HepG2 (cell line): ENCODE results near the gene MAB21L4. TPM values are rescaled to one million over a fixed set of nuclear protein-coding genes. Genes with fewer than 3 reads are reported as not detected.

Source experiments
- CC2D1A ChIP-seq: sonication (generic); formaldehyde crosslinking; IDR thresholded peaks from 2 replicates; pipeline ENCODE4 v1.8.1; 2023; ENCODE audit warnings: mild to moderate bottlenecking, missing genetic modification reagents
- EED ChIP-seq: sonication (generic); formaldehyde crosslinking; IDR thresholded peaks from 2 replicates; pipeline ENCODE4 v1.5.0; 2020; ENCODE audit warnings: mild to moderate bottlenecking, missing genetic modification reagents
- KAT8 ChIP-seq: IDR thresholded peaks from 2 replicates; pipeline ENCODE4 v1.6.1; 2016; ENCODE audit warnings: missing genetic modification reagents, missing compliant biosample characterization
- KLF11 ChIP-seq: IDR thresholded peaks from 2 replicates; pipeline ENCODE4 v1.6.1; 2016; ENCODE audit warnings: missing compliant biosample characterization
- LCORL ChIP-seq, 2 experiments: fragments of 450-650 bp in 1 of 2; sonication (generic) in 1 of 2; formaldehyde crosslinking in 1 of 2; IDR thresholded peaks; 2 replicates each; pipeline versions ENCODE4 v1.5.0 to v1.6.1; 2017 to 2020; ENCODE audit warnings: antibody characterized with exemption in 1 of 2, missing genetic modification reagents in 1 of 2
- MAZ ChIP-seq, 2 experiments: sonication (generic) in 1 of 2; formaldehyde crosslinking in 1 of 2; IDR thresholded peaks; 2 replicates each; pipeline versions ENCODE4 v1.5.0 to v1.6.1; 2012 to 2020; ENCODE audit warnings: low read depth in 2 of 2, mild to moderate bottlenecking in 2 of 2, borderline replicate concordance in 1 of 2, improper control_type of control experiment in 1 of 2, low read length in 1 of 2, missing genetic modification reagents in 1 of 2, moderate library complexity in 1 of 2
- NFE2L2 ChIP-seq: fragments of 150-350 bp; IDR thresholded peaks from 2 replicates; pipeline ENCODE4 v1.6.1; 2014; ENCODE audit warnings: low read length
- POLR2AphosphoS5 ChIP-seq: IDR thresholded peaks from 2 replicates; pipeline ENCODE4 v1.6.1; 2012; ENCODE audit warnings: low read depth, low read length
- RORA ChIP-seq: sonication (generic); formaldehyde crosslinking; IDR thresholded peaks from 2 replicates; pipeline ENCODE4 v1.5.0; 2020; ENCODE audit warnings: mild to moderate bottlenecking, missing genetic modification reagents, moderate library complexity
- SP4 ChIP-seq: sonication (generic); formaldehyde crosslinking; IDR thresholded peaks from 2 replicates; pipeline ENCODE4 v1.8.1; 2023; ENCODE audit warnings: mild to moderate bottlenecking, missing genetic modification reagents
- STAG1 ChIP-seq: sonication (generic); formaldehyde crosslinking; IDR thresholded peaks from 2 replicates; pipeline ENCODE4 v1.4.0; 2020; ENCODE audit warnings: missing genetic modification reagents
- ZNF331 ChIP-seq: sonication (generic); formaldehyde crosslinking; IDR thresholded peaks from 2 replicates; pipeline ENCODE4 v1.4.0; 2020; ENCODE audit warnings: missing genetic modification reagents
- ZNF7 ChIP-seq: IDR thresholded peaks from 2 replicates; pipeline ENCODE4 v1.6.1; 2016; ENCODE audit warnings: missing biosample characterization, missing genetic modification reagents
- ZNF724P ChIP-seq: sonication (generic); formaldehyde crosslinking; IDR thresholded peaks from 2 replicates; pipeline ENCODE4 v1.8.0; 2022; ENCODE audit warnings: missing genetic modification reagents, borderline replicate concordance
- ZSCAN30 ChIP-seq: sonication (generic); formaldehyde crosslinking; IDR thresholded peaks from 2 replicates; pipeline ENCODE4 v1.5.0; 2020; ENCODE audit warnings: mild to moderate bottlenecking, missing genetic modification reagents
- polyA plus RNA-seq, 8 experiments: library from polyadenylated mRNA; depleted of rRNA in 3 of 8; stranded (reverse) in 7 of 8; unstranded in 1 of 8; fragments of >200 nt; fragmentation: Illumina TruSeq in 4 of 8; extraction: Trizol in 4 of 8; gene quantifications; 2 replicates each; pipeline versions ENCODE4 v1.2.1 to v1.2.3, GENCODE V29; 2011 to 2016; ENCODE audit warnings: low read depth in 4 of 8, missing spikeins in 1 of 8, mixed read lengths in 1 of 8; ENCODE audit not compliant: insufficient read depth in 1 of 8
- total RNA-seq, 5 experiments: library from RNA; depleted of rRNA; stranded (reverse); fragments of >200 nt; fragmentation: Illumina TruSeq; extraction: Trizol; gene quantifications; 2 replicates each; pipeline ENCODE4 v1.2.3, GENCODE V29; 2016; ENCODE audit warnings: low read depth in 1 of 5
- TF ChIP-seq, protein P1 (sequence below): sonication (generic); formaldehyde crosslinking; IDR thresholded peaks from 2 replicates; pipeline ENCODE4 v1.4.0; 2020; ENCODE audit warnings: low read depth, mild to moderate bottlenecking, missing genetic modification reagents
- TF ChIP-seq, protein P2 (sequence below): sonication (generic); formaldehyde crosslinking; conservative IDR thresholded peaks from 2 replicates; pipeline ENCODE4 v1.4.0; 2020; ENCODE audit warnings: missing genetic modification reagents
- TF ChIP-seq, protein P3 (sequence below): sonication (generic); formaldehyde crosslinking; IDR thresholded peaks from 2 replicates; pipeline ENCODE4 v1.5.1; 2020; ENCODE audit warnings: mild to moderate bottlenecking, moderate library complexity, missing genetic modification reagents
- TF ChIP-seq, protein P4 (sequence below): sonication (generic); formaldehyde crosslinking; IDR thresholded peaks from 2 replicates; pipeline ENCODE4 v1.8.1; 2023; ENCODE audit warnings: missing genetic modification reagents, inconsistent platforms, borderline replicate concordance
- TF ChIP-seq, protein P5 (sequence below): sonication (generic); formaldehyde crosslinking; IDR thresholded peaks from 2 replicates; pipeline ENCODE4 v1.8.0; 2023; ENCODE audit warnings: mild to moderate bottlenecking, missing genetic modification reagents

The MAB21L4 gene
- total and polyA plus RNA-seq, 2 of the 13 experiments (the other 11 are each of a cell fraction or from before 2014, with no cell fraction given) = 3.0 to 14.0 TPM

GRCh38 chr2:240876475-240877251 lies 19.3 kb downstream of the MAB21L4 start (continued):
- TF ChIP-seq POLR2AphosphoS5 (peak; percentile 86), ZNF7 (peak; percentile 17; the same call in 1 of the 2 replicates), LCORL (IDR thresholded peaks at IDR 0.05) (no peak), LCORL (CRISPR knock-in tag; IDR thresholded peaks at IDR 0.05) (peak; percentile 97), RORA (CRISPR knock-in tag) (no peak), ZNF331 (CRISPR knock-in tag) (peak; percentile 91), SP4 (CRISPR knock-in tag) (peak; percentile 52; the same call in 1 of the 2 replicates), KAT8 (peak; percentile 93), KLF11 (CRISPR knock-in tag) (peak; percentile 66; the same call in 1 of the 2 replicates), ZNF724P (peak; percentile 76), CC2D1A (CRISPR knock-in tag) (0 out of 2 replicates have a peak, but pooled peaks have one; percentile 51), ZSCAN30 (no peak), EED (CRISPR knock-in tag) (no peak), NFE2L2 (0 out of 2 replicates have a peak, but pooled peaks have one; percentile 1), STAG1 (CRISPR knock-in tag) (peak; percentile 25; the same call in 1 of the 2 replicates), MAZ (IDR thresholded peaks at IDR 0.05; ENCODE audit: borderline replicate concordance, low read depth, low read length) (peak; percentile 20; the same call in 1 of the 2 replicates), MAZ (CRISPR knock-in tag; IDR thresholded peaks at IDR 0.05; ENCODE audit: low read depth) (no peak)
- TF ChIP-seq, protein P1, sequence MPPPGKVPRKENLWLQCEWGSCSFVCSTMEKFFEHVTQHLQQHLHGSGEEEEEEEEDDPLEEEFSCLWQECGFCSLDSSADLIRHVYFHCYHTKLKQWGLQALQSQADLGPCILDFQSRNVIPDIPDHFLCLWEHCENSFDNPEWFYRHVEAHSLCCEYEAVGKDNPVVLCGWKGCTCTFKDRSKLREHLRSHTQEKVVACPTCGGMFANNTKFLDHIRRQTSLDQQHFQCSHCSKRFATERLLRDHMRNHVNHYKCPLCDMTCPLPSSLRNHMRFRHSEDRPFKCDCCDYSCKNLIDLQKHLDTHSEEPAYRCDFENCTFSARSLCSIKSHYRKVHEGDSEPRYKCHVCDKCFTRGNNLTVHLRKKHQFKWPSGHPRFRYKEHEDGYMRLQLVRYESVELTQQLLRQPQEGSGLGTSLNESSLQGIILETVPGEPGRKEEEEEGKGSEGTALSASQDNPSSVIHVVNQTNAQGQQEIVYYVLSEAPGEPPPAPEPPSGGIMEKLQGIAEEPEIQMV = peak; percentile 90
- TF ChIP-seq, protein P2, sequence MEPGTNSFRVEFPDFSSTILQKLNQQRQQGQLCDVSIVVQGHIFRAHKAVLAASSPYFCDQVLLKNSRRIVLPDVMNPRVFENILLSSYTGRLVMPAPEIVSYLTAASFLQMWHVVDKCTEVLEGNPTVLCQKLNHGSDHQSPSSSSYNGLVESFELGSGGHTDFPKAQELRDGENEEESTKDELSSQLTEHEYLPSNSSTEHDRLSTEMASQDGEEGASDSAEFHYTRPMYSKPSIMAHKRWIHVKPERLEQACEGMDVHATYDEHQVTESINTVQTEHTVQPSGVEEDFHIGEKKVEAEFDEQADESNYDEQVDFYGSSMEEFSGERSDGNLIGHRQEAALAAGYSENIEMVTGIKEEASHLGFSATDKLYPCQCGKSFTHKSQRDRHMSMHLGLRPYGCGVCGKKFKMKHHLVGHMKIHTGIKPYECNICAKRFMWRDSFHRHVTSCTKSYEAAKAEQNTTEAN = peak; percentile 91
- TF ChIP-seq, protein P3, sequence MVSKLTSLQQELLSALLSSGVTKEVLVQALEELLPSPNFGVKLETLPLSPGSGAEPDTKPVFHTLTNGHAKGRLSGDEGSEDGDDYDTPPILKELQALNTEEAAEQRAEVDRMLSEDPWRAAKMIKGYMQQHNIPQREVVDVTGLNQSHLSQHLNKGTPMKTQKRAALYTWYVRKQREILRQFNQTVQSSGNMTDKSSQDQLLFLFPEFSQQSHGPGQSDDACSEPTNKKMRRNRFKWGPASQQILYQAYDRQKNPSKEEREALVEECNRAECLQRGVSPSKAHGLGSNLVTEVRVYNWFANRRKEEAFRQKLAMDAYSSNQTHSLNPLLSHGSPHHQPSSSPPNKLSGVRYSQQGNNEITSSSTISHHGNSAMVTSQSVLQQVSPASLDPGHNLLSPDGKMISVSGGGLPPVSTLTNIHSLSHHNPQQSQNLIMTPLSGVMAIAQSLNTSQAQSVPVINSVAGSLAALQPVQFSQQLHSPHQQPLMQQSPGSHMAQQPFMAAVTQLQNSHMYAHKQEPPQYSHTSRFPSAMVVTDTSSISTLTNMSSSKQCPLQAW = peak; percentile 98
- TF ChIP-seq, protein P4, sequence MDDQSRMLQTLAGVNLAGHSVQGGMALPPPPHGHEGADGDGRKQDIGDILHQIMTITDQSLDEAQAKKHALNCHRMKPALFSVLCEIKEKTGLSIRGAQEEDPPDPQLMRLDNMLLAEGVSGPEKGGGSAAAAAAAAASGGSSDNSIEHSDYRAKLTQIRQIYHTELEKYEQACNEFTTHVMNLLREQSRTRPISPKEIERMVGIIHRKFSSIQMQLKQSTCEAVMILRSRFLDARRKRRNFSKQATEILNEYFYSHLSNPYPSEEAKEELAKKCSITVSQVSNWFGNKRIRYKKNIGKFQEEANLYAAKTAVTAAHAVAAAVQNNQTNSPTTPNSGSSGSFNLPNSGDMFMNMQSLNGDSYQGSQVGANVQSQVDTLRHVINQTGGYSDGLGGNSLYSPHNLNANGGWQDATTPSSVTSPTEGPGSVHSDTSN (CRISPR knock-in tag) = no peak
- TF ChIP-seq, protein P5, sequence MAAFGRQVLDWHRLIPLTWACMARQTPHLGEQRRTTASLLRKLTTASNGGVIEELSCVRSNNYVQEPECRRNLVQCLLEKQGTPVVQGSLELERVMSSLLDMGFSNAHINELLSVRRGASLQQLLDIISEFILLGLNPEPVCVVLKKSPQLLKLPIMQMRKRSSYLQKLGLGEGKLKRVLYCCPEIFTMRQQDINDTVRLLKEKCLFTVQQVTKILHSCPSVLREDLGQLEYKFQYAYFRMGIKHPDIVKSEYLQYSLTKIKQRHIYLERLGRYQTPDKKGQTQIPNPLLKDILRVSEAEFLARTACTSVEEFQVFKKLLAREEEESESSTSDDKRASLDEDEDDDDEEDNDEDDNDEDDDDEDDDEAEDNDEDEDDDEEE (CRISPR knock-in tag) = no peak; the same call in 1 of the 2 replicates
